GM19438 (cell line): ENCODE results near the gene HMCN2.
"Not testable (repeated sequence)": the region's sequence is repeated elsewhere in the genome, so short reads cannot be mapped to it uniquely, and the experiment has no call there.

Experiments
- ATAC-seq: cut with Tn5 transposase; IDR thresholded peaks from one replicate; pipeline ENCODE4 v1.9.1; 2021; ENCODE audit warnings: low read depth; ENCODE audit not compliant: unreplicated experiment

HMCN2 gene

GRCh38 chr9:130239741-130240241 is 25.8 kb upstream of the HMCN2 start:
- ATAC-seq: no peak

- no peak for ATAC-seq
Observed at GRCh38 chr9:130240410-130241197, 25.0 kb upstream of the HMCN2 start.

- no peak for ATAC-seq
Observed at GRCh38 chr9:130241198-130241535, 24.4 kb upstream of the HMCN2 start.

- no peak for ATAC-seq
Observed at GRCh38 chr9:130242270-130243014, 23.1 kb upstream of the HMCN2 start.

GRCh38 chr9:130243015-130243881 is 22.3 kb upstream of the HMCN2 start:
- ATAC-seq: no peak

- ATAC-seq: no peak
Observed at GRCh38 chr9:130243882-130244170, 21.7 kb upstream of the HMCN2 start.

- ATAC-seq: no peak
Observed at GRCh38 chr9:130244548-130245165, 20.9 kb upstream of the HMCN2 start.

- ATAC-seq: no peak
Observed at GRCh38 chr9:130245474-130245873, 20.1 kb upstream of the HMCN2 start.

- ATAC-seq: no peak
Observed at GRCh38 chr9:130246126-130246525, 19.4 kb upstream of the HMCN2 start.

- no peak for ATAC-seq
Observed at GRCh38 chr9:130254747-130255630, 10.6 kb upstream of the HMCN2 start.

GRCh38 chr9:130255631-130256134 is 9.9 kb upstream of the HMCN2 start:
- no peak for ATAC-seq

GRCh38 chr9:130256644-130257043 is 8.9 kb upstream of the HMCN2 start:
- ATAC-seq: no peak

GRCh38 chr9:130258137-130258536 is 7.4 kb upstream of the HMCN2 start:
- ATAC-seq: not testable (repeated sequence)

GRCh38 chr9:130259044-130259443 is 6.5 kb upstream of the HMCN2 start:
- ATAC-seq: no peak

GRCh38 chr9:130260816-130261765 is 4.5 kb upstream of the HMCN2 start:
- no peak for ATAC-seq

GRCh38 chr9:130262061-130262745 is 3.4 kb upstream of the HMCN2 start:
- no peak for ATAC-seq

- no peak for ATAC-seq
Observed at GRCh38 chr9:130262771-130263170, 2.8 kb upstream of the HMCN2 start.
